Mucosa of gallbladder (tissue), 1 donor: Measurements from ENCODE around the gene FASN. TPM values are rescaled to one million over a fixed set of nuclear protein-coding genes. Genes with fewer than 3 reads are reported as not detected.

Experiments used
- total RNA-seq: library from RNA; stranded (reverse); gene quantifications from one replicate; pipeline ENCODE4 v1.2.1, GENCODE V29; 2021
- donor health status: DM: no; HTN: no; CAD: no.

Gene FASN
- total RNA-seq, 1 donor from 2014 or later: 181 TPM

Other genes with a start within 250 kb of the FASN start
- 611 TPM for gene P4HB, start 237.7 kb downstream of the FASN start, total RNA-seq
- 340 TPM for gene ARHGDIA, start 226.9 kb downstream of the FASN start, total RNA-seq
- 48.1 TPM for gene ALYREF, start 206.7 kb downstream of the FASN start, total RNA-seq
- gene ANAPC11, start 206.5 kb downstream of the FASN start, total RNA-seq: 124 TPM
- gene NPB, start 196.0 kb downstream of the FASN start, total RNA-seq: 0.55 TPM
- gene PCYT2, start 186.8 kb downstream of the FASN start, total RNA-seq: 66.0 TPM
- 58.1 TPM for gene SIRT7, start 180.1 kb downstream of the FASN start, total RNA-seq
- gene MAFG, start 170.5 kb downstream of the FASN start, total RNA-seq: 31.6 TPM
- 12.6 TPM for gene PYCR1, start 160.9 kb downstream of the FASN start, total RNA-seq
- not detected for gene MYADML2, start 151.0 kb downstream of the FASN start, total RNA-seq
- gene NOTUM, start 137.0 kb downstream of the FASN start, total RNA-seq: 1.3 TPM
- 45.4 TPM for gene ASPSCR1, start 120.6 kb downstream of the FASN start, total RNA-seq
- 43.4 TPM for gene CENPX, start 75.4 kb downstream of the FASN start, total RNA-seq
- gene LRRC45, start 74.9 kb downstream of the FASN start, total RNA-seq: 26.4 TPM
- 8.9 TPM for gene RAC3, start 66.6 kb downstream of the FASN start, total RNA-seq
- 102 TPM for gene DCXR, start 60.5 kb downstream of the FASN start, total RNA-seq
- 51.6 TPM for gene RFNG, start 46.4 kb downstream of the FASN start, total RNA-seq
- gene GPS1, start 46.3 kb downstream of the FASN start, total RNA-seq: 107 TPM
- gene DUS1L, start 32.4 kb downstream of the FASN start, total RNA-seq: 92.4 TPM
- 56.9 TPM for gene CCDC57, start 114.6 kb upstream of the FASN start, total RNA-seq
- gene SLC16A3, start 130.8 kb upstream of the FASN start, total RNA-seq: 95.7 TPM
- gene CSNK1D, start 175.5 kb upstream of the FASN start, total RNA-seq: 161 TPM
- 12.0 TPM for gene CD7, start 219.4 kb upstream of the FASN start, total RNA-seq
- 8.5 TPM for gene SECTM1, start 235.5 kb upstream of the FASN start, total RNA-seq